H9 (cell line): ENCODE data around the gene SPPL3. TPM values are rescaled to one million over a fixed set of nuclear protein-coding genes. Genes with fewer than 3 reads are reported as not detected.

Experiments
- DNase-seq: peaks from one replicate; pipeline ENCODE4 v3.0.0-alpha.2; 2017
- H2AFZ ChIP-seq: one replicate; pipeline ENCODE4 v1.6.1; 2013; ENCODE audit warnings: mild to moderate bottlenecking, low read length, control low read depth, moderate library complexity
- H2AK5ac ChIP-seq: 2 replicates; pipeline ENCODE4 v1.6.1; 2013; ENCODE audit warnings: low read length, control low read depth, mixed read lengths; ENCODE audit not compliant: insufficient read length
- H2BK120ac ChIP-seq: one replicate; pipeline ENCODE4 v1.6.1; 2013; ENCODE audit warnings: low read depth, mild to moderate bottlenecking, low read length, control low read depth, inconsistent platforms; ENCODE audit not compliant: poor library complexity, severe bottlenecking
- H2BK12ac ChIP-seq: 2 replicates; pipeline ENCODE4 v1.6.1; 2013; ENCODE audit warnings: low read length, control low read depth, mixed read lengths, low read depth; ENCODE audit not compliant: insufficient read length
- H2BK15ac ChIP-seq: 2 replicates; pipeline ENCODE4 v1.6.1; 2013; ENCODE audit warnings: low read depth, low read length, control low read depth
- H2BK20ac ChIP-seq: one replicate; pipeline ENCODE4 v1.6.1; 2013; ENCODE audit warnings: low read depth, mild to moderate bottlenecking, low read length, control low read depth, inconsistent platforms; ENCODE audit not compliant: poor library complexity, severe bottlenecking
- H2BK5ac ChIP-seq: 2 replicates; pipeline ENCODE4 v1.6.1; 2013; ENCODE audit warnings: low read length, control low read depth, mixed read lengths; ENCODE audit not compliant: insufficient read length
- H3K14ac ChIP-seq: 2 replicates; pipeline ENCODE4 v1.6.1; 2013; ENCODE audit warnings: low read length, control low read depth; ENCODE audit not compliant: insufficient read depth
- H3K18ac ChIP-seq: 2 replicates; pipeline ENCODE4 v1.6.1; 2013; ENCODE audit warnings: low read depth, mild to moderate bottlenecking, mixed read lengths, low read length, control low read depth; ENCODE audit not compliant: insufficient read length
- H3K23ac ChIP-seq: 2 replicates; pipeline ENCODE4 v1.6.1; 2013; ENCODE audit warnings: low read length, control low read depth, mixed read lengths, low read depth; ENCODE audit not compliant: insufficient read length
- H3K23me2 ChIP-seq: 2 replicates; pipeline ENCODE4 v1.6.1; 2013; ENCODE audit warnings: low read depth, mild to moderate bottlenecking, mixed read lengths, low read length, control low read depth; ENCODE audit not compliant: insufficient read length, poor library complexity, severe bottlenecking
- H3K27ac ChIP-seq: 2 replicates; pipeline ENCODE4 v1.5.1; 2013; ENCODE audit warnings: low read length, control low read depth, mixed read lengths, low read depth; ENCODE audit not compliant: insufficient read length
- H3K27me3 ChIP-seq: 2 replicates; pipeline ENCODE4 v1.6.1; 2013; ENCODE audit warnings: low read length, control low read depth, inconsistent platforms; ENCODE audit not compliant: insufficient read depth
- H3K4ac ChIP-seq: 2 replicates; pipeline ENCODE4 v1.6.1; 2013; ENCODE audit warnings: low read depth, mild to moderate bottlenecking, control low read depth, inconsistent platforms, low read length, moderate library complexity
- H3K4me1 ChIP-seq: 2 replicates; pipeline ENCODE4 v1.6.1; 2013; ENCODE audit warnings: low read length, control low read depth, inconsistent platforms; ENCODE audit not compliant: insufficient read depth
- H3K4me2 ChIP-seq: 2 replicates; pipeline ENCODE4 v1.6.1; 2013; ENCODE audit warnings: low read length, control low read depth, mixed read lengths; ENCODE audit not compliant: insufficient read length, insufficient read depth
- H3K56ac ChIP-seq: 2 replicates; pipeline ENCODE4 v1.6.1; 2013; ENCODE audit warnings: low read depth, mild to moderate bottlenecking, mixed read lengths, low read length, control low read depth; ENCODE audit not compliant: insufficient read length
- H3K79me1 ChIP-seq: 2 replicates; pipeline ENCODE4 v1.6.1; 2013; ENCODE audit warnings: low read depth, mild to moderate bottlenecking, moderate library complexity, low read length, control low read depth, inconsistent platforms; ENCODE audit not compliant: insufficient read depth, poor library complexity, severe bottlenecking
- H3K79me2 ChIP-seq: 2 replicates; pipeline ENCODE4 v1.6.1; 2013; ENCODE audit warnings: low read length, control low read depth, inconsistent platforms; ENCODE audit not compliant: insufficient read depth
- H3K9ac ChIP-seq: 2 replicates; pipeline ENCODE4 v1.6.1; 2013; ENCODE audit warnings: low read length, control low read depth, mixed read lengths; ENCODE audit not compliant: insufficient read length; ENCODE audit errors: extremely low read depth
- H3K9me3 ChIP-seq: one replicate; pipeline ENCODE4 v1.6.1; 2013; ENCODE audit warnings: low read depth, low read length, inconsistent platforms; ENCODE audit not compliant: control insufficient read depth
- H3T11ph ChIP-seq: one replicate; pipeline ENCODE4 v1.6.1; 2013; ENCODE audit warnings: mild to moderate bottlenecking, low read length, control low read depth, inconsistent platforms
- H4K20me1 ChIP-seq: one replicate; pipeline ENCODE4 v1.6.1; 2013; ENCODE audit not compliant: control insufficient read depth, insufficient read length, insufficient read depth
- H4K5ac ChIP-seq: 2 replicates; pipeline ENCODE4 v1.6.1; 2013; ENCODE audit warnings: low read depth, mild to moderate bottlenecking, mixed read lengths, low read length, control low read depth; ENCODE audit not compliant: insufficient read length
- H4K8ac ChIP-seq: replicated peaks from 2 replicates; pipeline ENCODE4 v1.6.1; 2013; ENCODE audit warnings: low read length, control low read depth, mixed read lengths, low read depth; ENCODE audit not compliant: insufficient read length
- H4K91ac ChIP-seq: 2 replicates; pipeline ENCODE4 v1.6.1; 2013; ENCODE audit warnings: low read depth, mild to moderate bottlenecking, moderate library complexity, mixed read lengths, low read length, control low read depth; ENCODE audit not compliant: insufficient read length
- H3K27ac Mint-ChIP-seq, 3 experiments: 2 replicates in 2 of 3; 3 replicates in 1 of 3; pipeline ENCODE4 v1.8.0; 2020 to 2021; ENCODE audit warnings: mixed read lengths in 3 of 3, mild to moderate bottlenecking in 1 of 3, moderate library complexity in 1 of 3
- H3K27me3 Mint-ChIP-seq: 2 replicates; pipeline ENCODE4 v1.8.0; 2021; ENCODE audit warnings: low read depth, mild to moderate bottlenecking, moderate library complexity, mixed read lengths
- H3K36me3 Mint-ChIP-seq, 3 experiments: 2 replicates in 2 of 3; 3 replicates in 1 of 3; pipeline ENCODE4 v1.8.0; 2020 to 2021; ENCODE audit warnings: low read depth in 3 of 3, mixed read lengths in 3 of 3; ENCODE audit not compliant: insufficient read depth in 1 of 3
- H3K4me1 Mint-ChIP-seq, 2 experiments: 2 replicates each; pipeline ENCODE4 v1.8.0; 2020; ENCODE audit warnings: mixed read lengths in 2 of 2
- H3K4me3 Mint-ChIP-seq, 2 experiments: 2 replicates in 1 of 2; 3 replicates in 1 of 2; pipeline ENCODE4 v1.8.0; 2020 to 2021; ENCODE audit warnings: mild to moderate bottlenecking in 2 of 2, mixed read lengths in 2 of 2, moderate library complexity in 1 of 2
- H3K9me3 Mint-ChIP-seq, 2 experiments: 2 replicates in 1 of 2; 3 replicates in 1 of 2; pipeline ENCODE4 v1.8.0; 2020; ENCODE audit warnings: mild to moderate bottlenecking in 2 of 2, mixed read lengths in 2 of 2, moderate library complexity in 1 of 2
- WGBS: extraction: QIAGEN DNeasy Blood & Tissue Kit; methylation state at CpG from one replicate; pipeline ENCODE4 v1.1.7; 2013; ENCODE audit warnings: missing lambda C conversion rate, low lambda C conversion rate, mixed read lengths; ENCODE audit not compliant: insufficient read length; ENCODE audit errors: extremely low coverage; 5-methylcytosine and 5-hydroxymethylcytosine counted together
- total RNA-seq: library from RNA; stranded (reverse); gene quantifications from 2 replicates; pipeline ENCODE4 v1.2.1, GENCODE V29; 2021
- TF ChIP-seq, protein P1 (sequence below): fragments of 200-600 bp; sonication (generic); conservative IDR thresholded peaks from 3 replicates; pipeline ENCODE4 v1.8.0; 2021; ENCODE audit warnings: antibody characterized with exemption, mild to moderate bottlenecking

SPPL3 gene
- total RNA-seq, 1 experiment from 2014 or later, result 46.3 TPM

DNA sequence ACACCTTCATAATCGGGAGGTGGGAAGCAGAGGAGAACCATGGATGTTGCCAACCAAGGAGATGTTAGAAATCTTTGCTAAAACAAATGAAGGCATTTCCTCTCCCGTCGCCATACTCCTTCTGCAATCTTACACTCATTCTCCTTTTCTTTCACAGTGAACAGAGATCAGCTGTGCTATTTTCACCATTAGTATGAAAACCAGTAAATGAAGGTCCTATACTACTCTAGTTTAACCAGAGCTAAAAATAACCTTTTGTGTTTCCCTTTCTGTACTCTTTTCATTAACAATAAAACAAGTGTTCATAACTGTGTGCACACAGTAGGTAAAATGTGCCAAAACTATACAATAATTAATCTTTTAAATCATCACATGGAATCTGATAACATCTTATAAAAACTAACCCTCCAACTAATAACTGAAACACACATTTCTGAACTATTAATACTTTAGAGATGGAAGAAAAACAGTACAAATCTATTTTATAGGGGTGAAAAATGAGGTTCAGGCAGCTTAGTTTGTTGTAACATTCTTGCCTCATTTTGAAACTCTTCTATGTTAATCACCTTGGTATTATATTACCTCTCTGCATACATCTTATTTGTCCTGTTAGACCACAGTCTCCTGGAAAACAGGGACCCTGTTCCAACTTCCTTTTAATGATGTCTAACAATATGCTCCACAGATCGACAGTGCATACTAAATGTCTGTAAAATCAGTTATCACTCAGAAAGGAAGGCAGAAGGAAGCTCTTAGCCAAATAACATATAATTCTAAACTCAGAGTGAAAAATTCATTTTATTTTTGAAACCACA lies 69.5 kb downstream of the SPPL3 start:
- Histone ChIP-seq H3K23me2 (no peaks in the 10 kb centered on the region), H3K79me2 (no peaks in the 10 kb centered on the region; the same call in none of the 2 replicates), H3K9me3 (no peaks in the 10 kb centered on the region), H3K56ac (no peak overlapping the region), H4K91ac (no peak overlapping the region), H3K4me2 (no peak overlapping the region), H3K4ac (no peak overlapping the region), H2BK20ac (no peak overlapping the region), H2BK120ac (no peak overlapping the region), H3K23ac (no peak overlapping the region), H3K18ac (no peak overlapping the region), H3K27me3 (no peaks in the 10 kb centered on the region), H3K4me1 (no peaks in the 10 kb centered on the region), H2AK5ac (no peak overlapping the region), H2AFZ (no peak overlapping the region), H4K8ac (no peak overlapping the region), H3K14ac (no peak overlapping the region), H3K27ac (no peak overlapping the region), H3K9ac (no peak overlapping the region), H3K79me1 (no peaks in the 10 kb centered on the region), H2BK15ac (no peak overlapping the region), H4K5ac (no peak overlapping the region), H2BK5ac (no peak overlapping the region), H2BK12ac (no peak overlapping the region), H3T11ph (no peak overlapping the region), H4K20me1 (no peaks in the 10 kb centered on the region)
- no peaks in the 10 kb centered on the region; a peak in 3 of 7 replicates for H3K36me3 Mint-ChIP-seq
- peaks cover 14 to 16% of the 10 kb centered on the region in 2 experiments for H3K4me1 Mint-ChIP-seq
- TF ChIP-seq, protein P1, sequence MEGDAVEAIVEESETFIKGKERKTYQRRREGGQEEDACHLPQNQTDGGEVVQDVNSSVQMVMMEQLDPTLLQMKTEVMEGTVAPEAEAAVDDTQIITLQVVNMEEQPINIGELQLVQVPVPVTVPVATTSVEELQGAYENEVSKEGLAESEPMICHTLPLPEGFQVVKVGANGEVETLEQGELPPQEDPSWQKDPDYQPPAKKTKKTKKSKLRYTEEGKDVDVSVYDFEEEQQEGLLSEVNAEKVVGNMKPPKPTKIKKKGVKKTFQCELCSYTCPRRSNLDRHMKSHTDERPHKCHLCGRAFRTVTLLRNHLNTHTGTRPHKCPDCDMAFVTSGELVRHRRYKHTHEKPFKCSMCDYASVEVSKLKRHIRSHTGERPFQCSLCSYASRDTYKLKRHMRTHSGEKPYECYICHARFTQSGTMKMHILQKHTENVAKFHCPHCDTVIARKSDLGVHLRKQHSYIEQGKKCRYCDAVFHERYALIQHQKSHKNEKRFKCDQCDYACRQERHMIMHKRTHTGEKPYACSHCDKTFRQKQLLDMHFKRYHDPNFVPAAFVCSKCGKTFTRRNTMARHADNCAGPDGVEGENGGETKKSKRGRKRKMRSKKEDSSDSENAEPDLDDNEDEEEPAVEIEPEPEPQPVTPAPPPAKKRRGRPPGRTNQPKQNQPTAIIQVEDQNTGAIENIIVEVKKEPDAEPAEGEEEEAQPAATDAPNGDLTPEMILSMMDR, result no peak
- no peaks in the 10 kb centered on the region for H3K27me3 Mint-ChIP-seq
- H3K4me3 Mint-ChIP-seq, result no peak overlapping the region
- WGBS, result no CpG with 5 or more reads among the region's 4 CpGs
- DNase-seq, result no peak
- H3K9me3 Mint-ChIP-seq, result peaks cover 2 to 3% of the 10 kb centered on the region in 2 experiments; a peak in 3 of 5 replicates
- H3K27ac Mint-ChIP-seq, result no peak overlapping the region; a peak in 1 of 7 replicates
